ENCODE measurements around the gene DYNLT3.

GRCh38 chrX:37896511-37896890, 49.1 kb upstream of the DYNLT3 start:
- TF ChIP-seq EZH2 (IDR thresholded peaks at IDR 0.05; ENCODE audit: insufficient read depth, poor library complexity, severe bottlenecking) = no peak
- TF ChIP-seq EZH2phosphoT487 (IDR thresholded peaks at IDR 0.05; ENCODE audit: insufficient read depth, low read depth) = no peak
